Breast epithelium (tissue), 3 donors: ENCODE results near the gene ZNF888.

Experiments
- POLR2A ChIP-seq: fragments of 450-650 bp; IDR thresholded peaks from one replicate; pipeline ENCODE4 v1.6.1; 2016; ENCODE audit warnings: antibody characterized with exemption, mild to moderate bottlenecking, moderate library complexity
- TF ChIP-seq, protein P1 (sequence below), 3 donors: fragments of 450-650 bp; IDR thresholded peaks; one replicate each; pipeline ENCODE4 v1.5.1; 2016 to 2017; ENCODE audit warnings: antibody characterized with exemption in 3 of 3, mild to moderate bottlenecking in 3 of 3, moderate library complexity in 3 of 3

- TF ChIP-seq, protein P1, sequence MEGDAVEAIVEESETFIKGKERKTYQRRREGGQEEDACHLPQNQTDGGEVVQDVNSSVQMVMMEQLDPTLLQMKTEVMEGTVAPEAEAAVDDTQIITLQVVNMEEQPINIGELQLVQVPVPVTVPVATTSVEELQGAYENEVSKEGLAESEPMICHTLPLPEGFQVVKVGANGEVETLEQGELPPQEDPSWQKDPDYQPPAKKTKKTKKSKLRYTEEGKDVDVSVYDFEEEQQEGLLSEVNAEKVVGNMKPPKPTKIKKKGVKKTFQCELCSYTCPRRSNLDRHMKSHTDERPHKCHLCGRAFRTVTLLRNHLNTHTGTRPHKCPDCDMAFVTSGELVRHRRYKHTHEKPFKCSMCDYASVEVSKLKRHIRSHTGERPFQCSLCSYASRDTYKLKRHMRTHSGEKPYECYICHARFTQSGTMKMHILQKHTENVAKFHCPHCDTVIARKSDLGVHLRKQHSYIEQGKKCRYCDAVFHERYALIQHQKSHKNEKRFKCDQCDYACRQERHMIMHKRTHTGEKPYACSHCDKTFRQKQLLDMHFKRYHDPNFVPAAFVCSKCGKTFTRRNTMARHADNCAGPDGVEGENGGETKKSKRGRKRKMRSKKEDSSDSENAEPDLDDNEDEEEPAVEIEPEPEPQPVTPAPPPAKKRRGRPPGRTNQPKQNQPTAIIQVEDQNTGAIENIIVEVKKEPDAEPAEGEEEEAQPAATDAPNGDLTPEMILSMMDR (IDR thresholded peaks at IDR 0.05), result no peak
- no peak for TF ChIP-seq POLR2A
These were observed 25.0 kb upstream of the ZNF888 start for GRCh38 chr19:52948025-52948770.
